WTC11 (cell line): ENCODE data around the gene PTGIS. TPM values are rescaled to one million over a fixed set of nuclear protein-coding genes. Genes with fewer than 3 reads are reported as not detected.

Source experiments
- ATAC-seq: fragments of 200-7000 bp; cut with Tn5 transposase; 2 replicates; pipeline ENCODE4 v1.10.0; 2021; ENCODE audit warnings: mild to moderate bottlenecking, moderate library complexity
- CTCF ChIA-PET: fragments of 300-600 bp; sonication (Branson Sonifier 250); formaldehyde crosslinking; loops from one replicate; lab custom pipeline; 2021; ENCODE audit warnings: antibody characterized with exemption; lab: Charles Lee
- POLR2A ChIA-PET: fragments of 350-600 bp; sonication (Branson Sonifier 250); formaldehyde crosslinking; loops from one replicate; lab custom pipeline; 2021; ENCODE audit warnings: antibody characterized with exemption; lab: Charles Lee
- DNase-seq: peaks from one replicate; pipeline ENCODE4 v3.0.0; 2021; ENCODE audit warnings: low spot score
- H3K27ac Mint-ChIP-seq: 2 replicates; pipeline ENCODE4 v1.8.0; 2021; ENCODE audit warnings: mixed read lengths
- H3K27me3 Mint-ChIP-seq: 2 replicates; pipeline ENCODE4 v1.8.0; 2021; ENCODE audit warnings: low read depth, mild to moderate bottlenecking, moderate library complexity, mixed read lengths
- H3K36me3 Mint-ChIP-seq: 2 replicates; pipeline ENCODE4 v1.8.0; 2021; ENCODE audit warnings: mixed read lengths
- H3K4me1 Mint-ChIP-seq: 2 replicates; pipeline ENCODE4 v1.8.0; 2022; ENCODE audit warnings: mixed read lengths
- H3K4me3 Mint-ChIP-seq: 2 replicates; pipeline ENCODE4 v1.8.0; 2021; ENCODE audit warnings: mild to moderate bottlenecking, moderate library complexity, mixed read lengths
- H3K9me3 Mint-ChIP-seq: 2 replicates; pipeline ENCODE4 v1.8.0; 2021; ENCODE audit warnings: mixed read lengths
- AFF4 ChIP-seq: sonication (generic); formaldehyde crosslinking; IDR thresholded peaks from 2 replicates; pipeline ENCODE4 v1.8.1; 2023; ENCODE audit warnings: mild to moderate bottlenecking, missing genetic modification reagents, borderline replicate concordance
- ATF3 ChIP-seq: sonication (generic); formaldehyde crosslinking; conservative IDR thresholded peaks from 2 replicates; pipeline ENCODE4 v1.8.1; 2022; ENCODE audit warnings: mild to moderate bottlenecking, missing genetic modification reagents
- CREM ChIP-seq: sonication (generic); formaldehyde crosslinking; IDR thresholded peaks from 2 replicates; pipeline ENCODE4 v1.8.1; 2022; ENCODE audit warnings: mild to moderate bottlenecking, missing genetic modification reagents, moderate library complexity
- E2F4 ChIP-seq: sonication (generic); formaldehyde crosslinking; IDR thresholded peaks from 2 replicates; pipeline ENCODE4 v1.8.1; 2022; ENCODE audit warnings: low read depth, mild to moderate bottlenecking, moderate library complexity, missing genetic modification reagents, borderline replicate concordance
- FOXP4 ChIP-seq: sonication (generic); formaldehyde crosslinking; IDR thresholded peaks from 2 replicates; pipeline ENCODE4 v1.8.0; 2022; ENCODE audit warnings: mild to moderate bottlenecking, missing genetic modification reagents
- GRHL2 ChIP-seq: fragments of 250-450 bp; sonication (Bioruptor Pico); IDR thresholded peaks from 2 replicates; pipeline ENCODE4 v1.8.0; 2022; ENCODE audit warnings: mild to moderate bottlenecking, moderate library complexity; ENCODE audit not compliant: insufficient replicate concordance, severe bottlenecking
- JUN ChIP-seq: sonication (generic); formaldehyde crosslinking; IDR thresholded peaks from 2 replicates; pipeline ENCODE4 v1.8.0; 2023; ENCODE audit warnings: mild to moderate bottlenecking, missing genetic modification reagents
- MXD4 ChIP-seq: fragments of 250-450 bp; sonication (Bioruptor Pico); IDR thresholded peaks from 2 replicates; pipeline ENCODE4 v1.8.0; 2021; ENCODE audit warnings: mild to moderate bottlenecking, moderate library complexity, borderline replicate concordance
- NFE2L1 ChIP-seq: sonication (generic); formaldehyde crosslinking; IDR thresholded peaks from 2 replicates; pipeline ENCODE4 v1.8.1; 2023; ENCODE audit warnings: missing genetic modification reagents
- NR2C2 ChIP-seq: sonication (generic); formaldehyde crosslinking; IDR thresholded peaks from 2 replicates; pipeline ENCODE4 v1.8.0; 2022; ENCODE audit warnings: mild to moderate bottlenecking, missing genetic modification reagents
- TCF7 ChIP-seq: sonication (generic); formaldehyde crosslinking; IDR thresholded peaks from 2 replicates; pipeline ENCODE4 v1.8.0; 2022; ENCODE audit warnings: mild to moderate bottlenecking, low read depth, missing genetic modification reagents, moderate library complexity
- ZNF138 ChIP-seq: sonication (generic); formaldehyde crosslinking; conservative IDR thresholded peaks from 2 replicates; pipeline ENCODE4 v1.8.1; 2022; ENCODE audit warnings: mild to moderate bottlenecking, moderate library complexity, missing genetic modification reagents
- ZNF281 ChIP-seq: sonication (generic); formaldehyde crosslinking; IDR thresholded peaks from 2 replicates; pipeline ENCODE4 v1.8.0; 2023; ENCODE audit warnings: mild to moderate bottlenecking, missing genetic modification reagents
- ZNF423 ChIP-seq: fragments of 250-450 bp; sonication (Bioruptor Pico); IDR thresholded peaks from 2 replicates; pipeline ENCODE4 v2.1.2; 2022; ENCODE audit warnings: mild to moderate bottlenecking, moderate library complexity
- ZNF425 ChIP-seq: fragments of 250-450 bp; sonication (Bioruptor Pico); conservative IDR thresholded peaks from 2 replicates; pipeline ENCODE4 v1.9.0; 2021; ENCODE audit warnings: mild to moderate bottlenecking
- total RNA-seq: library from RNA; stranded (reverse); gene quantifications from 3 replicates; pipeline ENCODE4 v1.2.3, GENCODE V29; 2021

The PTGIS gene
- total RNA-seq, 1 experiment from 2014 or later: 24.3 TPM

GRCh38 chr20:49460131-49460530 is 107.8 kb downstream of the PTGIS start:
- ChIA-PET POLR2A (interaction anchor here (0.6 kb wide), 1 partner anchor 90 kb away, joined by 3 read pairs; no protein-coding TSS in a partner anchor), CTCF (no interaction called here)
- Mint-ChIP-seq H3K9me3 (no peaks in the 10 kb centered on the region), H3K27me3 (peaks cover 4% of the 10 kb centered on the region; the same call in 1 of the 2 replicates), H3K36me3 (no peaks in the 10 kb centered on the region), H3K4me3 (no peak overlapping the region), H3K27ac (no peak overlapping the region), H3K4me1 (no peaks in the 10 kb centered on the region)
- no peak for TF ChIP-seq TCF7
- no peak for ATAC-seq
- DNase-seq: no peak

- TF ChIP-seq AFF4 (CRISPR knock-in tag): no peak
- TF ChIP-seq GRHL2 (CRISPR knock-in tag): no peak
- no peak for TF ChIP-seq FOXP4 (CRISPR knock-in tag)
- no peak for TF ChIP-seq ZNF138 (CRISPR knock-in tag)
- TF ChIP-seq NFE2L1 (CRISPR knock-in tag): no peak
- no peak for TF ChIP-seq ZNF425 (CRISPR knock-in tag)
- TF ChIP-seq ATF3 (CRISPR knock-in tag): no peak
- no peak for TF ChIP-seq ZNF423
- TF ChIP-seq CREM (CRISPR knock-in tag): no peak
- TF ChIP-seq NR2C2: no peak
- Mint-ChIP-seq H3K27ac (no peak overlapping the region), H3K4me3 (no peak overlapping the region), H3K36me3 (no peaks in the 10 kb centered on the region), H3K27me3 (peaks cover 4% of the 10 kb centered on the region; the same call in 1 of the 2 replicates), H3K9me3 (no peaks in the 10 kb centered on the region), H3K4me1 (no peaks in the 10 kb centered on the region)
- DNase-seq (no peak), ATAC-seq (no peak)
- ChIA-PET POLR2A (no interaction called here), CTCF (no interaction called here)
These were observed 108.3 kb downstream of the PTGIS start for GRCh38 chr20:49459684-49460083.

- DNase-seq (no peak), ATAC-seq (no peak)
- no peak overlapping the region for H3K4me3 Mint-ChIP-seq
- no peaks in the 10 kb centered on the region for H3K4me1 Mint-ChIP-seq
- H3K27me3 Mint-ChIP-seq: peaks cover 4% of the 10 kb centered on the region; the same call in 1 of the 2 replicates
- H3K27ac Mint-ChIP-seq: no peak overlapping the region
- H3K9me3 Mint-ChIP-seq: peaks cover 1% of the 10 kb centered on the region
- ChIA-PET CTCF (interaction anchor here (0.5 kb wide), 1 partner anchor 31 kb away, joined by 3 read pairs; no protein-coding TSS in a partner anchor), POLR2A (no interaction called here)
- H3K36me3 Mint-ChIP-seq: no peaks in the 10 kb centered on the region
- TF ChIP-seq MXD4 (CRISPR knock-in tag) (no peak), E2F4 (CRISPR knock-in tag) (no peak), NFE2L1 (CRISPR knock-in tag) (no peak), AFF4 (CRISPR knock-in tag) (no peak), JUN (no peak), ZNF281 (CRISPR knock-in tag) (no peak)
These were observed 110.5 kb downstream of the PTGIS start for GRCh38 chr20:49457444-49457843.
